ENCODE measurements around the gene TBATA. TPM values are rescaled to one million over a fixed set of nuclear protein-coding genes. Genes with fewer than 3 reads are reported as not detected.

Gene TBATA
- polyA plus RNA-seq, 3 donors: not detected

DNA sequence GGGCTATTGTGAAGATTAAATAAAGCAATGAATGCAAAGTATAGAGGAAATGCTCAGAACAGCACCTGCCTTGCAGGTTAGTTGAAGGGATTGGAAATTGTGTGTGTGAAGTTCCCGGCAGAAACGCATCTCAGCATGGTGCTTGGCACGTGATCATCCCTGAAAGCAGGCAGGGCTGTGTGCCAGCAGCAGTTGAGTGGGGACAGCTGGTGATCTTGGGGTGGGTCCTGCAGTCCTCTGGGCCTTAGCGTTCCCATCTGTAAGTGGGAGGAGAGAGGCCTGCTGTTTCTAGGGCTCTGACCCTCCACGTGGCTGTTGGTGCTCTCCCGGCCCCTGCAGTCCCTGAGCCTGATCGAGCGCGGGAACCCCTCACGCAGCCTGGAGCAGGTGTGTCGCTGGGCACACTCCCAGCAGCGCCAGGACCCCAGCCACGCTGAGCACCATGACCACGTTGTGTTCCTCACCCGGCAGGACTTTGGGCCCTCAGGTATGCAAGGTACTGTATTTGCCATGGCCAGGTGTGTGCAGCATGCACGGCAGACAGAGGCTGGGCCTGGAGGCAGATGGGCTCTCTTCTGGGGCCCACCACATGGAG, 55.3 kb downstream of the TBATA start:
- H3K27ac ChIP-seq (ENCODE audit: low read depth in 1 of 2, low read length in 2 of 2): no peak overlapping the region
- H3K4me1 Mint-ChIP-seq: no peaks in the 10 kb centered on the region
- TF ChIP-seq, protein P1, sequence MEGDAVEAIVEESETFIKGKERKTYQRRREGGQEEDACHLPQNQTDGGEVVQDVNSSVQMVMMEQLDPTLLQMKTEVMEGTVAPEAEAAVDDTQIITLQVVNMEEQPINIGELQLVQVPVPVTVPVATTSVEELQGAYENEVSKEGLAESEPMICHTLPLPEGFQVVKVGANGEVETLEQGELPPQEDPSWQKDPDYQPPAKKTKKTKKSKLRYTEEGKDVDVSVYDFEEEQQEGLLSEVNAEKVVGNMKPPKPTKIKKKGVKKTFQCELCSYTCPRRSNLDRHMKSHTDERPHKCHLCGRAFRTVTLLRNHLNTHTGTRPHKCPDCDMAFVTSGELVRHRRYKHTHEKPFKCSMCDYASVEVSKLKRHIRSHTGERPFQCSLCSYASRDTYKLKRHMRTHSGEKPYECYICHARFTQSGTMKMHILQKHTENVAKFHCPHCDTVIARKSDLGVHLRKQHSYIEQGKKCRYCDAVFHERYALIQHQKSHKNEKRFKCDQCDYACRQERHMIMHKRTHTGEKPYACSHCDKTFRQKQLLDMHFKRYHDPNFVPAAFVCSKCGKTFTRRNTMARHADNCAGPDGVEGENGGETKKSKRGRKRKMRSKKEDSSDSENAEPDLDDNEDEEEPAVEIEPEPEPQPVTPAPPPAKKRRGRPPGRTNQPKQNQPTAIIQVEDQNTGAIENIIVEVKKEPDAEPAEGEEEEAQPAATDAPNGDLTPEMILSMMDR (IDR thresholded peaks at IDR 0.05): no peak
- no peak overlapping the region for H2AFZ ChIP-seq (ENCODE audit: insufficient read depth, low read depth, low read length, poor library complexity, severe bottlenecking)
- no peak for DNase-seq
- no peaks in the 10 kb centered on the region for H3K36me3 Mint-ChIP-seq
- no peak overlapping the region for H3K4me3 Mint-ChIP-seq
- no peaks in the 10 kb centered on the region for H3K79me2 ChIP-seq (ENCODE audit: insufficient read depth, low read length)
- no peaks in the 10 kb centered on the region for H3K36me3 ChIP-seq (replicated peaks in 1 of 2; ENCODE audit: control insufficient read depth in 1 of 2, insufficient read depth in 2 of 2, low read length in 2 of 2)
- no peak overlapping the region for H3K4me3 ChIP-seq (replicated peaks in 1 of 3; ENCODE audit: low read depth in 2 of 3, low read length in 3 of 3)
- peaks cover 0 to 3% (median 3%) of the 10 kb centered on the region in 3 donors for H3K27me3 Mint-ChIP-seq (ENCODE audit: low read depth in 3 of 3)
- H3K9me3 ChIP-seq (replicated peaks in 1 of 2; ENCODE audit: control insufficient read depth in 1 of 2, insufficient read depth in 1 of 2, low read length in 2 of 2): no peaks in the 10 kb centered on the region
- H3K27ac Mint-ChIP-seq: no peak overlapping the region
- H3K4me2 ChIP-seq (replicated peaks; ENCODE audit: extremely low read depth, low read length, poor library complexity, severe bottlenecking): no peak overlapping the region
- no peaks in the 10 kb centered on the region for H4K20me1 ChIP-seq (ENCODE audit: insufficient read depth, low read length)
- peaks cover 0 to 2% (median 0%) of the 10 kb centered on the region in 7 donors for H3K9me3 Mint-ChIP-seq
- WGBS (ENCODE audit: insufficient coverage): 95% methylated on average over 16 of the region's 16 CpGs
- no peak overlapping the region for H3K9ac ChIP-seq (ENCODE audit: insufficient read depth, low read length, poor library complexity, severe bottlenecking)
- H3K27me3 ChIP-seq (ENCODE audit: control insufficient read depth in 2 of 2, insufficient read depth in 2 of 2, low read length in 2 of 2): no peaks in the 10 kb centered on the region
- no peaks in the 10 kb centered on the region for H3K4me1 ChIP-seq (ENCODE audit: control insufficient read depth in 1 of 2, insufficient read depth in 2 of 2, low read length in 2 of 2)
- intact Hi-C loops (cut with micrococcal nuclease): no loop called here

GRCh38 chr10:70728328-70728727, 56.8 kb downstream of the TBATA start:
- no peak overlapping the region for H3K4me3 Mint-ChIP-seq
- Histone ChIP-seq H3K27me3 (ENCODE audit: control insufficient read depth in 2 of 2, insufficient read depth in 2 of 2, low read length in 2 of 2) (no peaks in the 10 kb centered on the region), H3K9me3 (replicated peaks in 1 of 2; ENCODE audit: control insufficient read depth in 1 of 2, insufficient read depth in 1 of 2, low read length in 2 of 2) (no peaks in the 10 kb centered on the region), H3K79me2 (ENCODE audit: insufficient read depth, low read length) (no peaks in the 10 kb centered on the region), H3K36me3 (replicated peaks in 1 of 2; ENCODE audit: control insufficient read depth in 1 of 2, insufficient read depth in 2 of 2, low read length in 2 of 2) (no peaks in the 10 kb centered on the region), H2AFZ (ENCODE audit: insufficient read depth, low read depth, low read length, poor library complexity, severe bottlenecking) (no peak overlapping the region), H4K20me1 (ENCODE audit: insufficient read depth, low read length) (no peaks in the 10 kb centered on the region), H3K4me3 (replicated peaks in 1 of 3; ENCODE audit: low read depth in 2 of 3, low read length in 3 of 3) (no peak overlapping the region), H3K4me1 (ENCODE audit: control insufficient read depth in 1 of 2, insufficient read depth in 2 of 2, low read length in 2 of 2) (no peaks in the 10 kb centered on the region), H3K27ac (ENCODE audit: low read depth in 1 of 2, low read length in 2 of 2) (no peak overlapping the region), H3K9ac (ENCODE audit: insufficient read depth, low read length, poor library complexity, severe bottlenecking) (no peak overlapping the region), H3K4me2 (replicated peaks; ENCODE audit: extremely low read depth, low read length, poor library complexity, severe bottlenecking) (no peak overlapping the region)
- H3K36me3 Mint-ChIP-seq: no peaks in the 10 kb centered on the region
- no peak for DNase-seq
- intact Hi-C loops (cut with micrococcal nuclease): no loop called here
- no peak overlapping the region for H3K27ac Mint-ChIP-seq
- H3K4me1 Mint-ChIP-seq: no peaks in the 10 kb centered on the region
- H3K9me3 Mint-ChIP-seq: peaks cover 0 to 2% (median 0%) of the 10 kb centered on the region in 7 donors
- peaks cover 0 to 2% (median 0%) of the 10 kb centered on the region in 3 donors for H3K27me3 Mint-ChIP-seq (ENCODE audit: low read depth in 3 of 3)
- WGBS (ENCODE audit: insufficient coverage): 100% methylated on average over 1 of the region's 2 CpGs
- TF ChIP-seq, protein P1 (IDR thresholded peaks at IDR 0.05): no peak
